HG03045 (cell line): Measurements from ENCODE around the gene SHOC2.

Source experiments
- ATAC-seq: cut with Tn5 transposase; IDR thresholded peaks from one replicate; pipeline ENCODE4 v1.9.1; 2021; ENCODE audit warnings: mild to moderate bottlenecking, moderate library complexity; ENCODE audit not compliant: unreplicated experiment

SHOC2 gene

GRCh38 chr10:111039522-111039921 is 120.1 kb downstream of the SHOC2 start:
- no peak for ATAC-seq

DNA sequence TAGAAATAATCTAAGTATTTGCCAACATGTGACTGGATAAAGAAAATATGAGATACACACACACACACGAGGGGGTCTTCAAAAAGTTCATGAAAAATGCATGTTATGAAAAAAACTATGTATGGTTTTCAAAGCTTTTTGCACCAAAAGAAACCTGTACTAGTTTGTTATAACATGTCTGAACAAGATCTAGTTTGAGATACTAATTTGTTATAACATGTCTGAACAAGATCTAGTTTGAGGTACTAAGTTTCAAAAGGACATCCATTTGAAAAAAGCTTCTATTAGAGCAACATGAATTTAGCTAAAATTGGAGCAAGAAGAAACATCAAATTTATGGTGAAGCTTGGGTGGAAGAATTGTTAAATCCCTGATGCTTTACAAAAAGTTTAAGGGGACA is 137.6 kb downstream of the SHOC2 start:
- ATAC-seq: no peak
